IPS-NIHi7 (cell line): ENCODE data around the gene ARL6IP6.
"Not testable (repeated sequence)": the region's sequence is repeated elsewhere in the genome, so short reads cannot be mapped to it uniquely, and the experiment has no call there.

Source experiments
- DNase-seq: peaks from one replicate; pipeline ENCODE4 v3.0.0; 2012; ENCODE audit warnings: mixed read lengths; ENCODE audit errors: extremely low spot score

ARL6IP6 gene

GRCh38 chr2:152722639-152723038 lies 4.2 kb downstream of the ARL6IP6 start:
- not testable (repeated sequence) for DNase-seq

GRCh38 chr2:152723918-152724317 lies 5.5 kb downstream of the ARL6IP6 start:
- DNase-seq: no peak

- DNase-seq: no peak
Measured at GRCh38 chr2:152729844-152730243, 11.4 kb downstream of the ARL6IP6 start.

GRCh38 chr2:152730591-152731333 lies 12.3 kb downstream of the ARL6IP6 start:
- no peak for DNase-seq

- not testable (repeated sequence) for DNase-seq
Measured at GRCh38 chr2:152737509-152737908, 19.1 kb downstream of the ARL6IP6 start.

- no peak for DNase-seq
Measured at GRCh38 chr2:152738438-152738837, 20.0 kb downstream of the ARL6IP6 start.

- not testable (repeated sequence) for DNase-seq
Measured at GRCh38 chr2:152739705-152740104, 21.3 kb downstream of the ARL6IP6 start.

GRCh38 chr2:152740743-152741328 lies 22.4 kb downstream of the ARL6IP6 start:
- peak; percentile 17 for DNase-seq

GRCh38 chr2:152743002-152743401 lies 24.6 kb downstream of the ARL6IP6 start:
- DNase-seq: peak; percentile 20

GRCh38 chr2:152747751-152748150 lies 29.3 kb downstream of the ARL6IP6 start:
- not testable (repeated sequence) for DNase-seq

- DNase-seq: peak; percentile 18
Measured at GRCh38 chr2:152755029-152755428, 36.6 kb downstream of the ARL6IP6 start.

- no peak for DNase-seq
Measured at GRCh38 chr2:152759290-152760072, 41.1 kb downstream of the ARL6IP6 start.

GRCh38 chr2:152761214-152761613 lies 42.8 kb downstream of the ARL6IP6 start:
- no peak for DNase-seq

GRCh38 chr2:152762202-152762601 lies 43.8 kb downstream of the ARL6IP6 start:
- DNase-seq: peak; percentile 12

GRCh38 chr2:152763208-152763607 lies 44.8 kb downstream of the ARL6IP6 start:
- not testable (repeated sequence) for DNase-seq

- DNase-seq: no peak
Measured at GRCh38 chr2:152763651-152764050, 45.2 kb downstream of the ARL6IP6 start.

GRCh38 chr2:152766928-152767327 lies 48.5 kb downstream of the ARL6IP6 start:
- DNase-seq: no peak

GRCh38 chr2:152781175-152781574 lies 62.8 kb downstream of the ARL6IP6 start:
- no peak for DNase-seq

- no peak for DNase-seq
Measured at GRCh38 chr2:152782171-152782570, 63.8 kb downstream of the ARL6IP6 start.

- DNase-seq: no peak
Measured at GRCh38 chr2:152790883-152791282, 72.5 kb downstream of the ARL6IP6 start.

GRCh38 chr2:152791979-152792378 lies 73.6 kb downstream of the ARL6IP6 start:
- no peak for DNase-seq

- no peak for DNase-seq
Measured at GRCh38 chr2:152792974-152793373, 74.6 kb downstream of the ARL6IP6 start.

- DNase-seq: no peak
Measured at GRCh38 chr2:152796941-152797340, 78.5 kb downstream of the ARL6IP6 start.
